HCT116 (cell line): Measurements from ENCODE around the gene SELENOM. TPM values are rescaled to one million over a fixed set of nuclear protein-coding genes. Genes with fewer than 3 reads are reported as not detected.

Experiments
- ATAC-seq: fragments of 200-7000 bp; cut with Tn5 transposase; 2 replicates; pipeline ENCODE4 v1.9.1; 2020; ENCODE audit warnings: mild to moderate bottlenecking, moderate library complexity
- BruUV-seq: library from RNA; stranded (reverse); fragments of 400-500 nt; replicated peaks from 2 replicates; lab custom pipeline; 2021; lab: Mats Ljungman, UMichigan
- CTCF ChIA-PET: fragments of 300-600 bp; sonication (Branson Sonifier 250); formaldehyde crosslinking; loops from one replicate; lab custom pipeline; 2021; ENCODE audit warnings: antibody characterized with exemption; lab: Charles Lee
- POLR2A ChIA-PET: fragments of 300-600, 350-600 bp; sonication (Branson Sonifier 250); formaldehyde crosslinking; loops from one replicate; lab custom pipeline; 2021; ENCODE audit warnings: antibody characterized with exemption; lab: Charles Lee
- RAD21 ChIA-PET, 2 experiments: fragments of 300-600 bp; sonication (Branson Sonifier 250); formaldehyde crosslinking; loops; one replicate each; lab custom pipeline; 2023; ENCODE audit warnings: low total read pairs in 2 of 2; ENCODE audit not compliant: uncharacterized antibody in 2 of 2, unreplicated experiment in 2 of 2, low non-redundant PET in 1 of 2; lab: Charles Lee
- DNase-seq: peaks from one replicate; pipeline ENCODE4 v3.0.0-alpha.2; 2010; ENCODE audit warnings: low read depth, low spot score
- H2AFZ ChIP-seq: fragments of 200-600 bp; shearing (Covaris generic), sonication (generic); 2 replicates; pipeline ENCODE4 v1.6.1; 2017; ENCODE audit warnings: low read depth, mixed run types, mixed read lengths, antibody characterized with exemption, low read length; ENCODE audit not compliant: poor library complexity, severe bottlenecking
- H3K27ac ChIP-seq: 2 replicates; pipeline ENCODE4 v1.5.1; 2012; ENCODE audit warnings: low read depth, low read length
- H3K27me3 ChIP-seq: fragments of 200-600 bp; sonication (generic); 2 replicates; pipeline ENCODE4 v1.6.1; 2016; ENCODE audit warnings: mixed run types, low read length, mixed read lengths; ENCODE audit not compliant: insufficient read depth
- H3K36me3 ChIP-seq, 2 experiments: fragments of 200-500 bp in 1 of 2; fragments of 200-600 bp in 1 of 2; sonication (Bioruptor generic) in 1 of 2; sonication (generic) in 1 of 2; 2 replicates each; pipeline versions ENCODE4 v1.5.1 to v1.6.1; 2014 to 2016; ENCODE audit warnings: low read length in 2 of 2, inconsistent platforms in 1 of 2, mixed read lengths in 1 of 2, mixed run types in 1 of 2; ENCODE audit not compliant: insufficient read depth in 2 of 2, control insufficient read depth in 1 of 2
- H3K4me1 ChIP-seq, 2 experiments: fragments of 200-600 bp in 1 of 2; sonication (generic) in 1 of 2; 2 replicates each; pipeline versions ENCODE4 v1.5.1 to v1.6.1; 2012 to 2017; ENCODE audit warnings: low read length in 2 of 2, inconsistent platforms in 1 of 2, mild to moderate bottlenecking in 1 of 2, mixed read lengths in 1 of 2, mixed run types in 1 of 2, moderate library complexity in 1 of 2; ENCODE audit not compliant: insufficient read depth in 2 of 2, control insufficient read depth in 1 of 2
- H3K4me2 ChIP-seq: fragments of 200-600 bp; sonication (generic); 2 replicates; pipeline ENCODE4 v1.6.1; 2017; ENCODE audit warnings: mixed run types, low read length, mixed read lengths
- H3K4me3 ChIP-seq, 2 experiments: fragments of 200-600 bp in 1 of 2; sonication (generic) in 1 of 2; replicated peaks in 1 of 2; 2 replicates each; pipeline ENCODE4 v1.5.1; 2011 to 2016; ENCODE audit warnings: low read length in 2 of 2, control low read depth in 1 of 2, low read depth in 1 of 2, mild to moderate bottlenecking in 1 of 2, mixed read lengths in 1 of 2, mixed run types in 1 of 2
- H3K79me2 ChIP-seq: fragments of 200-600 bp; sonication (generic); 2 replicates; pipeline ENCODE4 v1.6.1; 2017; ENCODE audit warnings: mild to moderate bottlenecking, mixed run types, low read length, moderate library complexity, mixed read lengths; ENCODE audit not compliant: insufficient read depth
- H3K9ac ChIP-seq: fragments of 200-600 bp; sonication (generic); 2 replicates; pipeline ENCODE4 v1.6.1; 2016; ENCODE audit warnings: low read length, mixed read lengths
- H3K9me2 ChIP-seq: fragments of 200-600 bp; sonication (generic), shearing (Covaris generic); 2 replicates; pipeline ENCODE4 v1.6.1; 2017; ENCODE audit warnings: mixed run types, mild to moderate bottlenecking, moderate library complexity; ENCODE audit not compliant: insufficient read depth
- H3K9me3 ChIP-seq, 2 experiments: fragments of 200-500 bp in 1 of 2; fragments of 200-600 bp in 1 of 2; sonication (Bioruptor generic) in 1 of 2; sonication (generic) in 1 of 2; 2 replicates each; pipeline ENCODE4 v1.6.1; 2014 to 2017; ENCODE audit warnings: low read length in 2 of 2, mixed read lengths in 2 of 2, inconsistent platforms in 1 of 2, low read depth in 1 of 2, mild to moderate bottlenecking in 1 of 2, mixed run types in 1 of 2, moderate library complexity in 1 of 2; ENCODE audit not compliant: control insufficient read depth in 1 of 2, insufficient read depth in 1 of 2
- H4K20me1 ChIP-seq: fragments of 200-600 bp; sonication (generic), shearing (Covaris generic); 2 replicates; pipeline ENCODE4 v1.6.1; 2017; ENCODE audit warnings: mixed run types, mild to moderate bottlenecking, moderate library complexity; ENCODE audit not compliant: insufficient read depth
- ATF3 ChIP-seq: IDR thresholded peaks from 2 replicates; pipeline ENCODE4 v1.6.1; 2012
- CBX3 ChIP-seq: IDR thresholded peaks from 2 replicates; pipeline ENCODE4 v1.6.1; 2012; ENCODE audit warnings: low read depth
- CEBPB ChIP-seq: IDR thresholded peaks from 2 replicates; pipeline ENCODE4 v1.6.1; 2012; ENCODE audit warnings: low read depth
- CTCF ChIP-seq, 3 experiments: fragments of 200-600 bp in 1 of 3; sonication (generic) in 1 of 3; IDR thresholded peaks in 2 of 3; conservative IDR thresholded peaks in 1 of 3; 2 replicates each; pipeline ENCODE4 v1.5.1; 2012 to 2017; ENCODE audit warnings: low read depth in 2 of 3, low read length in 2 of 3, antibody characterized with exemption in 1 of 3, borderline replicate concordance in 1 of 3, control low read depth in 1 of 3, mild to moderate bottlenecking in 1 of 3, mixed read lengths in 1 of 3, mixed run types in 1 of 3, moderate library complexity in 1 of 3; ENCODE audit not compliant: insufficient read depth in 1 of 3
- ELF1 ChIP-seq: IDR thresholded peaks from 2 replicates; pipeline ENCODE4 v1.6.1; 2012; ENCODE audit warnings: low read depth, borderline replicate concordance
- EZH2 ChIP-seq: fragments of 200-600 bp; sonication (generic); IDR thresholded peaks from 2 replicates; pipeline ENCODE4 v1.6.1; 2017; ENCODE audit warnings: antibody characterized with exemption, mixed run types
- EZH2phosphoT487 ChIP-seq: fragments of 200-600 bp; IDR thresholded peaks from 2 replicates; pipeline ENCODE4 v1.6.1; 2018; ENCODE audit warnings: antibody characterized with exemption, borderline replicate concordance
- FOSL1 ChIP-seq: IDR thresholded peaks from 2 replicates; pipeline ENCODE4 v1.6.1; 2012; ENCODE audit warnings: low read depth
- JUND ChIP-seq: IDR thresholded peaks from 2 replicates; pipeline ENCODE4 v1.6.1; 2012
- MAX ChIP-seq: IDR thresholded peaks from 2 replicates; pipeline ENCODE4 v1.6.1; 2012
- POLR2AphosphoS5 ChIP-seq: IDR thresholded peaks from 2 replicates; pipeline ENCODE4 v1.6.1; 2011; ENCODE audit warnings: mild to moderate bottlenecking, low read depth, low read length, moderate library complexity
- RAD21 ChIP-seq: IDR thresholded peaks from 2 replicates; pipeline ENCODE4 v1.6.1; 2012; ENCODE audit warnings: low read depth, mild to moderate bottlenecking
- REST ChIP-seq: IDR thresholded peaks from 2 replicates; pipeline ENCODE4 v1.6.1; 2012; ENCODE audit warnings: low read depth
- SP1 ChIP-seq: IDR thresholded peaks from 2 replicates; pipeline ENCODE4 v1.6.1; 2012; ENCODE audit warnings: low read depth
- SRF ChIP-seq: IDR thresholded peaks from 2 replicates; pipeline ENCODE4 v1.6.1; 2012; ENCODE audit warnings: low read depth
- TCF7L2 ChIP-seq: IDR thresholded peaks from 2 replicates; pipeline ENCODE4 v1.7.0; 2011; ENCODE audit warnings: borderline replicate concordance, inconsistent platforms; ENCODE audit not compliant: insufficient read depth, insufficient read length; ENCODE audit errors: extremely low read depth
- ZBTB33 ChIP-seq: IDR thresholded peaks from 2 replicates; pipeline ENCODE4 v1.6.1; 2011; ENCODE audit warnings: mild to moderate bottlenecking, low read length, moderate library complexity; ENCODE audit not compliant: insufficient replicate concordance; ENCODE audit errors: extremely low read depth
- ZFX ChIP-seq: fragments of 450-650 bp; IDR thresholded peaks from 2 replicates; pipeline ENCODE4 v1.6.1; 2017
- ZNF274 ChIP-seq: fragments of 200-500 bp; sonication (Bioruptor generic); IDR thresholded peaks from 2 replicates; pipeline ENCODE4 v1.6.1; 2014; ENCODE audit warnings: mild to moderate bottlenecking, low read depth, low read length, inconsistent platforms
- intact Hi-C: fragments of 100-400 bp; cut with micrococcal nuclease; formaldehyde crosslinking; loops from 2 replicates; pipeline ENCODE4 v1.10.0; 2022
- total RNA-seq: library from RNA; stranded (reverse); gene quantifications from one replicate; pipeline ENCODE4 v1.2.1, GENCODE V29; 2021; ENCODE audit not compliant: unreplicated experiment

Gene SELENOM
- total RNA-seq, 1 experiment from 2014 or later, result 65.6 TPM

- no peaks in the 10 kb centered on the region for H3K36me3 ChIP-seq
- no TSS peak for BruUV-seq
- H3K9ac ChIP-seq, result peak within 1 kb of the TSS; percentile 56
- ChIA-PET RAD21 (no interaction called here), POLR2A (interaction anchor here (0.9 to 1.5 kb wide), 2 partner anchors 15 to 42 kb away, joined by 3 to 6 read pairs; partner anchors contain the start of genes SELENOM and SMTN), CTCF (interaction anchor here (2.5 kb wide), 1 partner anchor 15 kb away, joined by 12 read pairs; the partner anchor contains the start of gene SELENOM)
- H3K9me2 ChIP-seq, result no peaks in the 10 kb centered on the region
- peak within 1 kb of the TSS; percentile 81 for H3K4me2 ChIP-seq
- H3K79me2 ChIP-seq, result no peaks in the 10 kb centered on the region
- intact Hi-C loops, result no loop called here
- peak within 1 kb of the TSS; percentile 55 for H2AFZ ChIP-seq
- H3K9me3 ChIP-seq, result no peaks in the 10 kb centered on the region
- H3K27ac ChIP-seq, result peak within 1 kb of the TSS; percentile 47; the same call in 1 of the 2 replicates
- H3K4me3 ChIP-seq, result peak within 1 kb of the TSS; percentile 70 to 73
- DNase-seq, result peak; percentile 44
- H4K20me1 ChIP-seq, result no peaks in the 10 kb centered on the region
- H3K27me3 ChIP-seq, result no peaks in the 10 kb centered on the region
- peaks cover 9 to 25% of the 10 kb centered on the region in 2 experiments for H3K4me1 ChIP-seq
- peak; percentile 93 for ATAC-seq
- TF ChIP-seq SRF (no peak), ATF3 (no peak), CBX3 (no peak), MAX (0 out of 2 replicates have a peak, but pooled peaks have one; percentile 21), POLR2AphosphoS5 (peak; percentile 77), ZBTB33 (no peak), ELF1 (no peak), TCF7L2 (no peak), ZFX (no peak), SP1 (no peak), JUND (no peak), CEBPB (no peak), ZNF274 (no peak), EZH2phosphoT487 (no peak), RAD21 (no peak), FOSL1 (no peak), CTCF (IDR thresholded peaks at IDR 0.05 in 2 of 3, conservative IDR thresholded peaks at IDR 0.05 in 1 of 3; ENCODE audit: borderline replicate concordance in 1 of 3, insufficient read depth in 1 of 3, low read depth in 2 of 3, low read length in 2 of 3) (no peak), REST (no peak), EZH2 (no peak)
Measured at GRCh38 chr22:31122532-31123291, 15.3 kb upstream of the SELENOM start, which contains the start of gene INPP5J. Gene INPP5J (plus strand): TSS chr22:31122966. CDS start chr22:31123015, 49 bp downstream.
